Measurements from ENCODE around the gene SMARCC2. TPM values are rescaled to one million over a fixed set of nuclear protein-coding genes. Genes with fewer than 3 reads are reported as not detected.

SMARCC2 gene
- total and polyA plus RNA-seq, 2 of the 13 experiments (the other 11 are each of a cell fraction or from before 2014, with no cell fraction given), result 21.3 to 24.1 TPM

DNA sequence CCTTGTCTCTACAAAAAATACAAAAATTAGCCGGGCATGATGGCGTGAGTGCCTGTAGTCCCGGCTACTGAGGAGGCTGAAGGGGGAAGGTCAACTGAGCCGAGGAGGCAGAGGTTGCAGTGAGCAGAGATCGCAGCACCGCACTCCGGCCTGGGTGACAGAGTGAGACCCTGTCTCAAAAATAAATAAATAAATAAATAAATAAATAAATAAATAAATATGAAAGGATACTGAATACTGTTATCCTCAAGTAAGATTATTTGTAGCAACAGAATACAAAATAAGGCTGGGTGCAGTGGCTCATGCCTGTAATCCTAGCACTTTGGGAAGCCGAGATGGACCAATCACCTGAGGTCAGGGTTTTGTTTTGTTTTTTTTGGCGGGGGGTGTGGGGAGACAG, 30.6 kb upstream of the SMARCC2 start:
- Histone ChIP-seq H3K36me3 (replicated peaks in 1 of 2; ENCODE audit: control insufficient read depth in 1 of 2, insufficient read depth in 2 of 2, low read length in 2 of 2) (peaks cover 0 to 10% of the 10 kb centered on the region in 2 experiments; a peak in 2 of 5 replicates), H4K20me1 (ENCODE audit: insufficient read depth, low read length) (no peaks in the 10 kb centered on the region), H2AFZ (ENCODE audit: low read length) (no peak overlapping the region), H3K4me2 (ENCODE audit: low read depth, low read length) (peak overlapping the region; percentile 95; the same call in 1 of the 2 replicates), H3K27me3 (ENCODE audit: control insufficient read depth in 1 of 2, insufficient read depth in 2 of 2, low read length in 2 of 2) (no peaks in the 10 kb centered on the region; a peak in 1 of 5 replicates), H3K79me2 (ENCODE audit: insufficient read depth, low read length) (peaks cover 12% of the 10 kb centered on the region), H3K9ac (ENCODE audit: insufficient read depth, low read depth, low read length) (no peak overlapping the region), H3K4me3 (replicated peaks in 1 of 3; ENCODE audit: insufficient read depth in 1 of 3, low read depth in 2 of 3, low read length in 3 of 3) (no peak overlapping the region), H3K4me1 (ENCODE audit: insufficient read depth, low read length) (peaks cover 27% of the 10 kb centered on the region), H3K27ac (ENCODE audit: extremely low read length, insufficient read depth, low read length) (no peak overlapping the region), H3K9me3 (ENCODE audit: low read length) (no peaks in the 10 kb centered on the region)
- 93% methylated on average over 9 of the region's 9 CpGs for WGBS (ENCODE audit: low lambda C conversion rate)
- TF ChIP-seq NR1H2 (CRISPR knock-in tag; IDR thresholded peaks at IDR 0.05; ENCODE audit: borderline replicate concordance, low read depth) (no peak), ARNT2 (CRISPR knock-in tag; IDR thresholded peaks at IDR 0.05; ENCODE audit: low read depth) (no peak), SOX6 (IDR thresholded peaks at IDR 0.05) (no peak), SOX6 (CRISPR knock-in tag; IDR thresholded peaks at IDR 0.05) (no peak), HNRNPH1 (optimal IDR thresholded peaks at IDR 0.05; ENCODE audit: low read depth, low read length) (no peak)
- TF ChIP-seq, protein P1, sequence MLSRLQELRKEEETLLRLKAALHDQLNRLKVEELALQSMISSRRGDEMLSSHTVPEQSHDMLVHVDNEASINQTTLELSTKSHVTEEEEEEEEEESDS (CRISPR knock-in tag; IDR thresholded peaks at IDR 0.05; ENCODE audit: borderline replicate concordance), result no peak
- ATAC-seq, result no peak
- in situ Hi-C loops (cut with HindIII; ENCODE audit: extremely low pct_ligation_motif_present, low pct_unique_long_range_greater_than_20kb) (loop anchor here (5.0 kb wide), 1 partner anchor 37 kb away; the partner anchor contains the start of gene ANKRD52), intact Hi-C loops (cut with micrococcal nuclease; ENCODE audit: unreplicated experiment) (loop anchor here (2.0 to 5.0 kb wide), 2 partner anchors 13 to 37 kb away; partner anchors contain the start of gene ANKRD52)
- DNase-seq (ENCODE audit: low spot score), result no peak
- ChIA-PET POLR2A (interaction anchor here (3.1 to 3.8 kb wide), 3 partner anchors 12 to 39 kb away, joined by 24 to 96 read pairs (median 34); partner anchors contain the start of genes ANKRD52 and SLC39A5), CTCF (ENCODE audit: low intra/inter-chr PET ratio, low total read pairs) (no interaction called here)
- no peak for FAIRE-seq
- BruUV-seq (replicated peaks), result no TSS peak

DNA sequence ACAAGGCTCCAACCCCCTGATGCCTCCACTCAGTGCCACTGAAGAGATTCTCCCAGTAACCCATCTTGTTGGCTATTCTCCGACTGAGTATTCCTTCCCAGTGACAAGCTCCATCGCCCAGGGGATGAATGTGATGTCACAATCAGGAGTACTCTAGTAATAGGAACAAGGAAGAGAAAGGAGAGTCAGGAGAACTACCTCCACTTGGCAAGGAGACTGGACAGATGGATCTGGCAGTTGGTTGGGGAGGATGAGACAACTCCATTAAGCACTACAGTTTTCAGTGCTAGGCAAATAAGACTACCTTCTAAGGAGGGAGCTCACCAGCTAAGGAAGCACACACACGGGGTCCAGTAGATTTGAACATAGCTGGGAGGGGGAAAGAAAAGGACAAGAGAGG, 27.2 kb upstream of the SMARCC2 start:
- Histone ChIP-seq H3K4me2 (ENCODE audit: low read depth, low read length) (no peak overlapping the region), H3K79me2 (ENCODE audit: insufficient read depth, low read length) (peaks cover 12% of the 10 kb centered on the region), H3K27me3 (ENCODE audit: control insufficient read depth in 1 of 2, insufficient read depth in 2 of 2, low read length in 2 of 2) (no peaks in the 10 kb centered on the region; a peak in 1 of 5 replicates), H3K36me3 (replicated peaks in 1 of 2; ENCODE audit: control insufficient read depth in 1 of 2, insufficient read depth in 2 of 2, low read length in 2 of 2) (peaks cover 8 to 40% of the 10 kb centered on the region in 2 experiments; a peak in 4 of 5 replicates), H3K9me3 (ENCODE audit: low read length) (no peaks in the 10 kb centered on the region), H2AFZ (ENCODE audit: low read length) (no peak overlapping the region), H3K9ac (ENCODE audit: insufficient read depth, low read depth, low read length) (no peak overlapping the region), H3K4me3 (replicated peaks in 1 of 3; ENCODE audit: insufficient read depth in 1 of 3, low read depth in 2 of 3, low read length in 3 of 3) (no peak overlapping the region), H4K20me1 (ENCODE audit: insufficient read depth, low read length) (no peaks in the 10 kb centered on the region), H3K27ac (ENCODE audit: extremely low read length, insufficient read depth, low read length) (no peak overlapping the region), H3K4me1 (ENCODE audit: insufficient read depth, low read length) (peaks cover 9% of the 10 kb centered on the region)
- intact Hi-C loops (cut with micrococcal nuclease; ENCODE audit: unreplicated experiment) (no loop called here), in situ Hi-C loops (cut with HindIII; ENCODE audit: extremely low pct_ligation_motif_present, low pct_unique_long_range_greater_than_20kb) (no loop called here)
- FAIRE-seq, result no peak
- CTCF ChIA-PET (ENCODE audit: low intra/inter-chr PET ratio, low total read pairs), result no interaction called here
- no TSS peak for BruUV-seq (replicated peaks)
- POLR2A ChIA-PET, result no interaction called here
- DNase-seq (ENCODE audit: low spot score), result no peak
- WGBS (ENCODE audit: low lambda C conversion rate), result 98% methylated on average over 3 of the region's 3 CpGs
- TF ChIP-seq TMF1 (CRISPR knock-in tag; IDR thresholded peaks at IDR 0.05; ENCODE audit: low read depth), result no peak
- TF ChIP-seq KDM3A (CRISPR knock-in tag; IDR thresholded peaks at IDR 0.05; ENCODE audit: low read depth), result no peak
- no peak for TF ChIP-seq ZMAT3 (CRISPR knock-in tag; conservative IDR thresholded peaks at IDR 0.05)
- no peak for TF ChIP-seq ZNF563 (CRISPR knock-in tag; IDR thresholded peaks at IDR 0.05)
- no peak for ATAC-seq
